GM04503 (cell line): Measurements from ENCODE around the gene NAP1L5.

Experiments
- DNase-seq: peaks from one replicate; pipeline ENCODE4 v3.0.0-alpha.2; 2012; ENCODE audit warnings: low read depth

Gene NAP1L5

GRCh38 chr4:88697588-88698329, at the start of gene NAP1L5:
Gene NAP1L5, minus strand, starts transcription at chr4:88697829. Its CDS starts 75 bp downstream, at chr4:88697754.
- DNase-seq: no peak

- no peak for DNase-seq
Observed at GRCh38 chr4:88747351-88747750, 49.7 kb upstream of the NAP1L5 start.

- DNase-seq: no peak
Observed at GRCh38 chr4:88746206-88746605, 48.6 kb upstream of the NAP1L5 start.

- DNase-seq: no peak
Observed at GRCh38 chr4:88745581-88746163, 48.0 kb upstream of the NAP1L5 start.

- DNase-seq: no peak
Observed at GRCh38 chr4:88745175-88745574, 47.5 kb upstream of the NAP1L5 start.

- DNase-seq: no peak
Observed at GRCh38 chr4:88744609-88745008, 47.0 kb upstream of the NAP1L5 start.

- peak; percentile 73 for DNase-seq
Observed at GRCh38 chr4:88743696-88744095, 46.1 kb upstream of the NAP1L5 start.

- no peak for DNase-seq
Observed at GRCh38 chr4:88742561-88742960, 44.9 kb upstream of the NAP1L5 start.

GRCh38 chr4:88738180-88738579, 40.6 kb upstream of the NAP1L5 start:
- no peak for DNase-seq

GRCh38 chr4:88737307-88737941, 39.8 kb upstream of the NAP1L5 start:
- no peak for DNase-seq

- DNase-seq: no peak
Observed at GRCh38 chr4:88736264-88736663, 38.6 kb upstream of the NAP1L5 start.

- DNase-seq: no peak
Observed at GRCh38 chr4:88735564-88735963, 37.9 kb upstream of the NAP1L5 start.

- DNase-seq: no peak
Observed at GRCh38 chr4:88734403-88734949, 36.8 kb upstream of the NAP1L5 start.

- no peak for DNase-seq
Observed at GRCh38 chr4:88732714-88733368, 35.2 kb upstream of the NAP1L5 start.

GRCh38 chr4:88731381-88731780, 33.8 kb upstream of the NAP1L5 start:
- DNase-seq: no peak

GRCh38 chr4:88730811-88731210, 33.2 kb upstream of the NAP1L5 start:
- no peak for DNase-seq

- no peak for DNase-seq
Observed at GRCh38 chr4:88729146-88729760, 31.6 kb upstream of the NAP1L5 start.

GRCh38 chr4:88728146-88728545, 30.5 kb upstream of the NAP1L5 start:
- no peak for DNase-seq

GRCh38 chr4:88725986-88726385, 28.4 kb upstream of the NAP1L5 start:
- DNase-seq: no peak

- no peak for DNase-seq
Observed at GRCh38 chr4:88725143-88725542, 27.5 kb upstream of the NAP1L5 start.

- DNase-seq: no peak
Observed at GRCh38 chr4:88724406-88724805, 26.8 kb upstream of the NAP1L5 start.

- DNase-seq: no peak
Observed at GRCh38 chr4:88722828-88723227, 25.2 kb upstream of the NAP1L5 start.
